Measurements from ENCODE around the gene LAMA4.
"Not testable (repeated sequence)": the region's sequence is repeated elsewhere in the genome, so short reads cannot be mapped to it uniquely, and the experiment has no call there.

Gene LAMA4

GRCh38 chr6:112114577-112115223 is 139.7 kb downstream of the LAMA4 start:
- Histone ChIP-seq H3K4me1 (no peaks in the 10 kb centered on the region), H3K9me3 (no peaks in the 10 kb centered on the region), H3K4me3 (ENCODE audit: low read depth, low read length) (no peak overlapping the region), H3K36me3 (0 out of 2 replicates have a peak, but pooled peaks cover 4% of the 10 kb centered on the region), H3K27me3 (no peaks in the 10 kb centered on the region)
- no peak for TF ChIP-seq CTCF (IDR thresholded peaks at IDR 0.05; ENCODE audit: low read depth, low read length)
- DNase-seq, result no peak

GRCh38 chr6:112113918-112114317 is 140.4 kb downstream of the LAMA4 start:
- H3K9me3 ChIP-seq, result no peaks in the 10 kb centered on the region
- H3K36me3 ChIP-seq, result 0 out of 2 replicates have a peak, but pooled peaks cover 4% of the 10 kb centered on the region
- H3K4me1 ChIP-seq, result no peaks in the 10 kb centered on the region
- DNase-seq, result no peak
- TF ChIP-seq CTCF (IDR thresholded peaks at IDR 0.05; ENCODE audit: low read depth, low read length), result no peak
- H3K27me3 ChIP-seq, result no peaks in the 10 kb centered on the region
- H3K4me3 ChIP-seq (ENCODE audit: low read depth, low read length), result no peak overlapping the region

GRCh38 chr6:112113431-112113830 is 140.9 kb downstream of the LAMA4 start:
- no peak for TF ChIP-seq CTCF (IDR thresholded peaks at IDR 0.05; ENCODE audit: low read depth, low read length)
- no peaks in the 10 kb centered on the region for H3K4me1 ChIP-seq
- 0 out of 2 replicates have a peak, but pooled peaks cover 4% of the 10 kb centered on the region for H3K36me3 ChIP-seq
- no peaks in the 10 kb centered on the region for H3K9me3 ChIP-seq
- H3K4me3 ChIP-seq (ENCODE audit: low read depth, low read length), result no peak overlapping the region
- no peaks in the 10 kb centered on the region for H3K27me3 ChIP-seq
- no peak for DNase-seq

GRCh38 chr6:112109262-112109661 is 145.1 kb downstream of the LAMA4 start:
- Histone ChIP-seq H3K4me3 (ENCODE audit: low read depth, low read length) (no peak overlapping the region), H3K9me3 (no peaks in the 10 kb centered on the region), H3K27me3 (no peaks in the 10 kb centered on the region), H3K4me1 (no peaks in the 10 kb centered on the region), H3K36me3 (0 out of 2 replicates have a peak, but pooled peaks cover 4% of the 10 kb centered on the region)
- no peak for TF ChIP-seq CTCF (IDR thresholded peaks at IDR 0.05; ENCODE audit: low read depth, low read length)
- DNase-seq, result no peak

- no peaks in the 10 kb centered on the region for H3K9me3 ChIP-seq
- no peaks in the 10 kb centered on the region for H3K4me1 ChIP-seq
- no peaks in the 10 kb centered on the region for H3K27me3 ChIP-seq
- TF ChIP-seq CTCF (IDR thresholded peaks at IDR 0.05; ENCODE audit: low read depth, low read length), result no peak
- no peak overlapping the region for H3K4me3 ChIP-seq (ENCODE audit: low read depth, low read length)
- DNase-seq, result no peak
- no peaks in the 10 kb centered on the region for H3K36me3 ChIP-seq
Measured at GRCh38 chr6:112106562-112106961, 147.8 kb downstream of the LAMA4 start.

- not testable (repeated sequence) for H3K4me1 ChIP-seq; H3K4me3 ChIP-seq (ENCODE audit: low read depth, low read length); H3K36me3 ChIP-seq; H3K9me3 ChIP-seq; H3K27me3 ChIP-seq; DNase-seq
Measured at GRCh38 chr6:112106026-112106425, 148.3 kb downstream of the LAMA4 start.

Measured in BE2C (cell line).